CD4-positive, alpha-beta T cell treated with Interleukin-17A for 4 hours (primary cell): Measurements from ENCODE around the gene CTCFL.
"Not testable (repeated sequence)": the region's sequence is repeated elsewhere in the genome, so short reads cannot be mapped to it uniquely, and the experiment has no call there.

ENCODE experiments used
- DNase-seq: peaks from one replicate; pipeline ENCODE4 v3.0.0-alpha.2; 2020; ENCODE audit warnings: mixed read lengths

The CTCFL gene

GRCh38 chr20:57478176-57478575 is 46.8 kb downstream of the CTCFL start:
- DNase-seq: no peak

GRCh38 chr20:57476641-57477461 is 48.1 kb downstream of the CTCFL start:
- DNase-seq: no peak

DNA sequence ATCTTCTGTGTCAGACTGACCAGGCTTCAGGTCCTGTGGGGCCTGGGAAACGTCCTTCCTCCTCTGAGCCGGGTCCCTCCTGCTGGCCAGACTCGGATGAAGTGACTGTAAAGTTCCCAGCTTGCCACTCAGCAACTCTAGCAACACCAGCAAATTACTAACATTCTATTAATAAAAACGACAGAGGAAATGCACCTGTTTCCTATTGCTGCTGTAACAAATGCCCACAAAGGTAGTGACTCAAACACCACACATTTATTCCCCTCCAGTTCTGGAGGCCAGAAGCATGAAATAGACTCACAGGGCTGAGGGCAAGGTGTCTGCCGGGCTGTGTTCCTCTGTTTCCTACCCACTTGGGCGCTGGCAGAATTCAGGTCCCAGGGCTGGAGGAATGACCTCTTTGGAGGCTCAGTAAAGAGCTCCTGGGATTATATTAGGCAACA is 48.8 kb downstream of the CTCFL start:
- DNase-seq: no peak

DNA sequence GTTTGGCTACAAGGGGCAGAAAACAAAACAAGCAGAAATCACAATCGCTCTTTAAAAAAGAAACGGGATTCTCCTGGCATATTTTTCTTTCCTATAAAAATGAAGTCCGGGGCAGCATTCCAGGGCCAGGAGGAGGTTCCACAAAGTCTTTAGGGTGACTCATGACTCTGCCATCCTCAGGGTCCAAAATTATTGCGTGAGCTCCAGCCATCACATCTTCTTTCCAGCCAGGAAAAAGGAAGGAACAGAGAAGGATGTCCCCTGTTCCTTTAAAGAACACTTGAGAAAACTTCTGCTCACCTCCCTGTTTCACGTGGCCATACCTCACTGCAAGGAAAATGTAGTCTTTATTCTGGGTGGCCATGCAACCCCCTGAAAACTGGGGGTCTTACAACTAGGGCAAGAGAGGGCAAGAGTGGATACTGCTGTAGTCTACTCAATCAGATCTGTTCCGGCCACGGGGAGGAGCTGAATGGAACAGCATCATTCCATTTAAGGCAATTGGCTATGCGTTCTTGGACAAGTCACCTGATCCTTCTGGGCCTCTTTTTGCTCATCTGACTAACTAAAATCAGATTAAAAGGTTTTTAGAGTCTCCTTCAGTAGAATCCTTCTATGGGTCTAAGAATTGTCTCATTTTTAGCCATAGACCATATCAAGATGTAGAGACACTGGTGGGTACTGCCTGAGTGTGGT is 49.4 kb downstream of the CTCFL start:
- DNase-seq: no peak

DNA sequence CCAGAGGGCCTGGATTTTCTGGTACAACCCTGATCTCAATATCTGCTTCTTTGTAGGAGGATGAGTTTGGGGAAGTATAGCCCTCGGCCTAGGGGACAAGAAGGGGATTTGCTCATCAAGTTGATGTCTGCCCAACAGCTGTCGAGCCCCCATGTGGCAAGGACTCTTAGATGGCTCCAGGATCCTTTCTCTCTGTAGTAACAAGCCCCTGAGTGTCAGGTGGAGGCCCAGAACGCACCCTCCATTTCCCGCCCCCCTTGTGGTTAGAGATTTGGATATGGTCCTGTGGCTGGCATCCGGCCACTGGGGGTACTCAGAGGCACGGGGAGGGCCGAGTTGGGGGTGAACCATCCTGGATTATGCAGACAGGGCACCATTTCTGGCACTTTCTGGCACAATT is 50.1 kb downstream of the CTCFL start:
- DNase-seq: no peak

- DNase-seq: no peak
These were observed 50.7 kb downstream of the CTCFL start for GRCh38 chr20:57474205-57474604.

DNA sequence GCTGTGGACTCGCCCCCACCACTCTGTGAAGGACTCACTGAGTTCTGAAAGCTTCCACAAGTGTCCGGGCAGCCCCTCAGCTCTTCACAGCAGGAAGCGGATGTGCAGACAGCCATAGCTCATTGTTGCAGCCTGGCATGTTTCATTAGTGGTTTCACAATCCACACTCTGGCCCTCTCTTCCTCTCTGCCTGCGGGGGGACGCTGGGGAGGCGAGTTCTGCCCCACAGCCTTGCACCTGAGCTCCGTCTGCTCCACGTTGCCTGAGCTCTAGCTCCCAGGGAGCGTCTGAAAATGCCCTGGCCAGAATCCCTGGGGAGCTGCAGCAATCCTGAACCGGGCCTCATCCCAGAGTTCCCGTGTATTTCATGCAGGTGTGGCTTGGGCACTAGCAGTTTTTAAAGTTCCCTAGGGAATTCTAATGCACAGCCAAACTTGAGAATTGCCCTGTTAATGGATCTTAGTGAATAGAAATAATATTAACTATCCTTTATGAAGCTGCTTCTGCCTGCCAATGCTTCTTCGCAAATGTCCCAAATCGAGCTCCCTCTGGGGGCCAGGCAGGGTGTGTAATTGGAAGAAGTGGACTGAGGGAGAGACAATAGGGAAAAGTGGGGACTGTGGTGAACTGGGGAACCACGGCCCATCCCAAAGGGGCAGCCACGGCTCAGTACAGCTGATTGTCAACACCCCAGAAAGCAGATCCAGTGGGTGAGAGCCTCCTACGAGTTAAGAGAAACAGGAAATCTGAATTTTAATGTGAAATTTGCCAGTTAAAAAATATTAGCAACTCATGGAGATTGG is 51.5 kb downstream of the CTCFL start:
- DNase-seq: peak; percentile 42

DNA sequence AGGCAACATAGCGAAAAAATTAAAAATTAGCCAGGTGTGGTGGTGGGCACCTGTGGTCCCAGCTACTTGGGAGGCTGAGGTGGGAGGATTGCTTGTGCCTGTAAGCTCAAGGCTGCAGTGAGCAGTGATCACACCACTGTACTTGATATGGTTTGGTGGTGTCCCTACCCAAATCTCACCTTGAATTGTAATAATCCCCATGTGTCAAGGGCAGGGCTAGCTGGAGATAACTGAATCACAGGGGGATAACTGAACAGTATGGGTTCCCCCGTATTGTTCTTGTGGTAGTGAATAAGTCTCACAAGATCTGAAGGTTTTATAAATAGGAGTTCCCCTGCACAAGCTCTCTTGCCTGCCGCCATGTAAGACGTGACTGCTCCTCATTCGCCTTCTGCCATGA is 52.5 kb downstream of the CTCFL start:
- not testable (repeated sequence) for DNase-seq

GRCh38 chr20:57471496-57472372 is 53.2 kb downstream of the CTCFL start:
- no peak for DNase-seq

DNA sequence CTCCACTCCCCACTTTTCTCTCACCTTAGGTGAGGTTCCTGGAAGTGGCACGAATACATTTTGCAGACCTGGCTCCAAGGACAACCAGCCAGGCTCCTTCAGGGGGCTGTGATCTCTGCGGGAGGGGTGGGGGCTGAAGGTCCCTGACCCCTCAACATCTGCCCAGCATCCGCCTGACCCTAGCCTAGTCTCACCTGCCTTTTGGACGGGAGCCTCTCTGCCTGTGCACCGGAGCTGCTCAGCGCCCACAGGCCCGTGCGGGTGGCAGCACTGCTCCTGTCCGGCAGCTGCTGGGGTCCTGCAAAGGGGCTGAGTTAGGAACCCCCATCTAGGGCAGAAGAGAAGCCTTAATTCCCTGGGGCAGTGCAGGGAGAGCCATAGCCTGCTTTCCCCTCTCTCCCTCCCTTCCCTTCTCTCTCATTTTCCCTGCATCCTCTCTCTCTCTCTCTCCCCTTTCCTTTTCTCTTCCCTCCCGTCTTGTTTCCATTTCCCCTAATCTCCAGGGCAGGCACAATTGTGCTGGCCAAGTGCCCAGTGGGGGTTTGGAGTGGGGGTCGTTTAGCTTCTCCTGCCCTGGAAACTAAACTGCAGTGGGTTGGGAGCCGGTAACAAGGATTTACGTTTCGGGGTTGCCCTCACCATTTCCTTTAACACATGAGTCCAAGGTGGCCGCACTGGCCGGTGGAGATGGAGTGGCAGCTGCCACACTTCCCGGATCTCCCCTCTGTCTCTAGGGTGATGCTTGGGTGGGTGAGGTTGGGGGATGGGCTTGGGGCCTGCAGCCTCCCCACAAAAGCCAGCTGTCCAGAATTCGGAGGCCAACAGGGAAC is 54.1 kb downstream of the CTCFL start:
- DNase-seq: no peak

DNA sequence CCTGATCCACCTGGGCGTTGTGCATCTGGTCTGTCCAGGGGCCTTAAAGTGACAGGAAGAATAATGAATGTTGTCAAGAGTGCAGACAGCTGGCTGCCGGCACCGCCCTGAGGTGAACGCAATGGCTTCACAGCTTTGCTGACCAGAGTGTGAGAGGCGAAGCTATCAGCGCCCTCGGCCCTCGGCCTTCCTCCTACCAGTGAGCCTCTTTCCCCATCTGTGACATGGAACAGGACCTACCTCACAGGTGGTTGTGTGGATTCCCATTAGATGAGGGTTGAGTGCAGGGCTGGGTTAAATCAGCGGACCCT is 54.8 kb downstream of the CTCFL start:
- no peak for DNase-seq

DNA sequence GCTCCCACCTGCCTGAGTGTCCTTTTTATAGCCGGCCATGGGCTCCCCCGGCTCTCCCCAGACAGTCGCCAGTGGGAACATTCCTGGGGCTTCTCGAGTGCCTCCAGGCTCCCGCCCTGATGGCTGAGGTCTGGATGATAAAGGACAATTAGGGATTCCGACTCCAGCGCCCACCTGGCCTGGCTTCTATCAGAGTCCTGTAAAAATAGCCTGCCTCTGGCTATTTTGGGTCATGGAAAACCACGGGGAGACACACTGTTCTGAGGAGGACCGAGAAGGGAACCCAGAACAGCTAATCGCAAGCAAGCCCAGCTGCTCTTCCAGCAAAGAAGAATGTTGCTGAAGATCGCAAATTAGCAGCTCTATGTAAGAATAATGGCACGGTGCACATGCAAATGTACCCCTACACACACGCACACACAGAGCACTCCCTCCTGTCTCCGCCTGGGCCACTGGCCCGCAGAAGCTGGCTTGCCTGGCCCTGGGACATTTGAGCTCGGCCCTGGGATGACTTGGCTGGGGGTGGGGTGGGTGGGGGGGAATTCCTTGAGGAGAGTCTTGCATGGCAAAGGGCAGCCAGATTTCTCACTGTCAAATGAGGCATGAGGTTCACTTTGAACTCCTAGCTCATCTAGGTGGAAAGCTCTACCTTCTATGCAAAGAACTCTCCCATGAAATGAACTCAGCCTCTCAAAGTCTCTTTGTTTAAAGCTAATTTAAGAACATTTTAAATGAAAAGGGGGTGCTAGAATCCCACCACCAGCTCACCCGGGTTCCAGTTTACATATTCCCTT is 55.3 kb downstream of the CTCFL start:
- no peak for DNase-seq

DNA sequence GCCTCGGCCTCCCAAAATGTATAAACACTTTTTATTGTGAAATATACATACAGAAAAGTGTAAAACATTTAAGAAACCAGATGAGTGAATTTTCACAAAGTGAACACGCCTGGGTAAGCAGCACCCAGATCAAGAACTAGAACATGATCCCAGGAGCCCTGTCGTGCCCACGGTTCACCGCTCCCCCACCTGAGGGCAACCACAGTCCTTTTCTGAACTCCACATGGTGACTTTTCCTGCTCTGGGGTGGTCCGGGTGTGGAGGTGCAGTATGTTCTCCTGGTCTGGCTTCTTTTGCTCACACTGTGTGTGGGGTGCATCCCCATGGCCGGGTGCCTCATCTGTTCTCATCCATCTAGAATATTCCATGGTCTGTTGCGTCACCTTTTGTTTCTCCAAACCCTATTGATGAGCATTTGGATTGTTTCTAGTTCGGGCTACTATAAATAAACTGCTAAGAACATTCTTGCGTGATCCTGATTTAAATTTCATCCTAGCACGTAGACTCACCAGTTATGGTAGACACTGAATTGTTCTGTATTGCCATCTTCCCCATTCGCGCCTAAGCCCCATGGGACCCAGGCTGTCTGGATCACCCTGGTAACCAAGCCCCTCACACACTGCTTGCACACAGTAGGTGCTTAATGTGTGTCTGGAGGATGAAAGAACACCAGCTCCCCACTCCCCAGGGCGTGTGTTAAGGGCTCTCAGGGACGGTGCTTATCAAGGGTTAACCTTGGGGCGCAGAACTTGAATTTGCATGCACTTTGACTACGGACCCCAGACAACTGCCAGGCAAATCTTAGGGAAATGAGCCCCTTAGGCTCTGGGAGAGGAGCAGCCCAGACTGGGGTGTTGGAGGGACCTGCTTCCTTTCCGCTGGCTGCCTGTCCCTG is 56.2 kb downstream of the CTCFL start:
- DNase-seq: no peak

DNA sequence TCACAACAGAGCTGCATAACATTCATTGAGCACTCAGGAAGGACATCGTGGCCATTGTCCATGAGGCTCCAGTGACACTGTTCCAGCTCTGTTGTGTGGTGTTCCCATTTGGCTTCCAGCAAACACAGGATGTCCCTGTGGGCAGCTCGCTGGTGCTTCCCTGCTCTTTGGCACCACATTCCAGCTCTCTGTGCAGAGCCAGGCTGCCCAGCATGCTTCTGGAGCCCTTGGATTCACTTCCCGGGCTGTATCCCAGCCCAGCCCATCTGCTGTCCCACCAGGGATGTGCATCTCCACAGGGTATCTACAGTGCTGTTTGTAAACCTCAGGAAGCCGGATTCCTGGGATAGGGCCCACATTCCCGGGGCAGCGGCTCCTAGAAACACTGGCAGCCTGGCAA is 57.2 kb downstream of the CTCFL start:
- no peak for DNase-seq

DNA sequence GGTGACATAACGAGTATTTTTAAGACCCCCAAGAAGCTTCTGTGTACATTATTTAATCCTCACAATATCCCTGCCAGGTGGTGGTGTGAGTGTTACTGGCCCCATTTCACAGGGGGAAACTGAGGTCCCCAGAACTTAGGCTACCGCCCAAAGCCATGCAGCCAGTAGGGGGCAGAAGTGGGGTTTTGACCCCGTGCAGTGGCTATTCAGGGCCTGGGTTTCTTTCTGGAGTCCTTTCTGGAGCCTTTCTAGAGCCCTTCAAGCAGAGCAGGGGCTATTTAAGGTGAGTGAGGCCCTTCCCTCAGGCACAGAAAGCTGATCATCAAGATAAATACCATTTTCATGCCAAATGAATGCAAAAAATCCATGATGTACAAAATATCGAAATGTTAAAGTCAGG is 59.0 kb downstream of the CTCFL start:
- peak; percentile 19 for DNase-seq

GRCh38 chr20:57465486-57465885 is 59.5 kb downstream of the CTCFL start:
- no peak for DNase-seq

GRCh38 chr20:57464642-57465211 is 60.2 kb downstream of the CTCFL start:
- no peak for DNase-seq

GRCh38 chr20:57462781-57463180 is 62.2 kb downstream of the CTCFL start:
- DNase-seq: no peak

GRCh38 chr20:57461726-57462125 is 63.2 kb downstream of the CTCFL start:
- DNase-seq: no peak
